ENCODE results near the gene TNFRSF18.

The TNFRSF18 gene

GRCh38 chr1:1168451-1169411 is 37.7 kb downstream of the TNFRSF18 start:
- no peak for DNase-seq (ENCODE audit: extremely low read depth, low read depth)
- no peak overlapping the region for H3K4me3 ChIP-seq (replicated peaks; ENCODE audit: low read depth, low read length)

GRCh38 chr1:1167841-1168450 is 38.4 kb downstream of the TNFRSF18 start:
- no peak overlapping the region for H3K4me3 ChIP-seq (replicated peaks; ENCODE audit: low read depth, low read length)
- no peak for DNase-seq (ENCODE audit: extremely low read depth, low read depth)
- no peak for TF ChIP-seq CTCF (IDR thresholded peaks at IDR 0.05; ENCODE audit: low read depth, low read length, missing control alignments)

More at GRCh38 chr1:1168451-1169411, 37.7 kb downstream of the TNFRSF18 start:
- TF ChIP-seq CTCF (IDR thresholded peaks at IDR 0.05; ENCODE audit: low read depth, low read length, missing control alignments): no peak

- no peak for TF ChIP-seq CTCF (IDR thresholded peaks at IDR 0.05; ENCODE audit: low read depth, low read length, missing control alignments)
Measured at GRCh38 chr1:1167398-1167821, 39.0 kb downstream of the TNFRSF18 start.

GRCh38 chr1:1166642-1167397 is 39.6 kb downstream of the TNFRSF18 start:
- no peak for TF ChIP-seq CTCF (IDR thresholded peaks at IDR 0.05; ENCODE audit: low read depth, low read length, missing control alignments)
- DNase-seq (ENCODE audit: extremely low read depth, low read depth): no peak
- no peak overlapping the region for H3K4me3 ChIP-seq (replicated peaks; ENCODE audit: low read depth, low read length)

More at GRCh38 chr1:1167398-1167821, 39.0 kb downstream of the TNFRSF18 start:
- no peak for DNase-seq (ENCODE audit: extremely low read depth, low read depth)
- H3K4me3 ChIP-seq (replicated peaks; ENCODE audit: low read depth, low read length): no peak overlapping the region

- H3K4me3 ChIP-seq (replicated peaks; ENCODE audit: low read depth, low read length): no peak overlapping the region
- no peak for TF ChIP-seq CTCF (IDR thresholded peaks at IDR 0.05; ENCODE audit: low read depth, low read length, missing control alignments)
Measured at GRCh38 chr1:1165900-1166421, 40.4 kb downstream of the TNFRSF18 start.

GRCh38 chr1:1165485-1165884 is 40.9 kb downstream of the TNFRSF18 start:
- no peak for DNase-seq (ENCODE audit: extremely low read depth, low read depth)
- no peak for TF ChIP-seq CTCF (IDR thresholded peaks at IDR 0.05; ENCODE audit: low read depth, low read length, missing control alignments)
- H3K4me3 ChIP-seq (replicated peaks; ENCODE audit: low read depth, low read length): no peak overlapping the region

More at GRCh38 chr1:1165900-1166421, 40.4 kb downstream of the TNFRSF18 start:
- DNase-seq (ENCODE audit: extremely low read depth, low read depth): no peak

All from HFF-Myc (cell line).